Gastroesophageal sphincter (tissue), 3 donors: ENCODE results near the gene TOX2.

Experiments used
- EP300 ChIP-seq: sonication (generic); formaldehyde crosslinking; IDR thresholded peaks from one replicate; pipeline ENCODE4 v1.6.1; 2017; ENCODE audit warnings: antibody characterized with exemption, mild to moderate bottlenecking
- POLR2A ChIP-seq, 2 donors: fragments of 450-650 bp; IDR thresholded peaks; one replicate each; pipeline ENCODE4 v1.6.1; 2017; ENCODE audit warnings: antibody characterized with exemption in 2 of 2, mild to moderate bottlenecking in 2 of 2, moderate library complexity in 1 of 2
- TF ChIP-seq, protein P1 (sequence below), 4 experiments: fragments of 200-600 bp in 2 of 4; fragments of 450-650 bp in 2 of 4; sonication (generic) in 1 of 4; IDR thresholded peaks; one replicate each; pipeline ENCODE4 v1.5.1; 2017 to 2019; ENCODE audit warnings: antibody characterized with exemption in 4 of 4, mild to moderate bottlenecking in 2 of 4, moderate library complexity in 2 of 4

DNA sequence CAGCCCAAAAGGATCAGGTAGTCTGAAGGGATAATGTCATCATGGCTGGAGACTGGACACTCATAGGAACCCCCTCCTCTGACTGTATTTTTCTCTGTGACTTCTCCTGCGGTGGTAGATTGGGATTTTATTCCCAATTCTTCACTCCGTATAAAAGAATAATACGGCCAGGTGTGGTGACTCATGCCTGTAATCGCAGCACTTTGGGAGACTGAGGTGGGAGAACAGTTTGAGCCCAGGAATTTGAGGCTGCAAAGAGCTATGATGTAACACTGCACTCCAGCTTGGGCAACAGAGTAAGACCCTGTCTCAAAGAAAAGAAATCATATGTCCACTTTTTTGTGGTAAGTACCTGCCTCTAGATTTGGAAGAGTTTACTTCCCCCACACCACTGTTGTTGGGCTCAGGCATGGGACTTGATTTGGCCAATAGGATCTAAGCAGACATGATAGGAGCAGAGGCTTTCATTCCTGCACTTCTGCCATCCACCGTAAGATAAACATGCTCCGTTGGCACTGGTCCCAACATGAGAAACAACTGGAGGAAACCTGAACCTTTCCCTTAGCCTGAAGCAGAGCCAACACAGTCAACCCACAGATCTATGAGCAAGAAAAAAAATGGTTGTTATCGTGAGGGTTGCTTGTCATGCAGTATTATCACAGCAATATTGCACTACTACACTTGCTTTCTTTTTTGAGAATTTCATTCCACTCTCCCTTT, 190.3 kb downstream of the TOX2 start:
- no peak for TF ChIP-seq POLR2A (IDR thresholded peaks at IDR 0.05)
- TF ChIP-seq, protein P1, sequence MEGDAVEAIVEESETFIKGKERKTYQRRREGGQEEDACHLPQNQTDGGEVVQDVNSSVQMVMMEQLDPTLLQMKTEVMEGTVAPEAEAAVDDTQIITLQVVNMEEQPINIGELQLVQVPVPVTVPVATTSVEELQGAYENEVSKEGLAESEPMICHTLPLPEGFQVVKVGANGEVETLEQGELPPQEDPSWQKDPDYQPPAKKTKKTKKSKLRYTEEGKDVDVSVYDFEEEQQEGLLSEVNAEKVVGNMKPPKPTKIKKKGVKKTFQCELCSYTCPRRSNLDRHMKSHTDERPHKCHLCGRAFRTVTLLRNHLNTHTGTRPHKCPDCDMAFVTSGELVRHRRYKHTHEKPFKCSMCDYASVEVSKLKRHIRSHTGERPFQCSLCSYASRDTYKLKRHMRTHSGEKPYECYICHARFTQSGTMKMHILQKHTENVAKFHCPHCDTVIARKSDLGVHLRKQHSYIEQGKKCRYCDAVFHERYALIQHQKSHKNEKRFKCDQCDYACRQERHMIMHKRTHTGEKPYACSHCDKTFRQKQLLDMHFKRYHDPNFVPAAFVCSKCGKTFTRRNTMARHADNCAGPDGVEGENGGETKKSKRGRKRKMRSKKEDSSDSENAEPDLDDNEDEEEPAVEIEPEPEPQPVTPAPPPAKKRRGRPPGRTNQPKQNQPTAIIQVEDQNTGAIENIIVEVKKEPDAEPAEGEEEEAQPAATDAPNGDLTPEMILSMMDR (IDR thresholded peaks at IDR 0.05): no peak
- TF ChIP-seq EP300: no peak
